H9 (cell line): ENCODE measurements around the gene DCC. TPM values are rescaled to one million over a fixed set of nuclear protein-coding genes. Genes with fewer than 3 reads are reported as not detected.

Experiments
- DNase-seq: peaks from one replicate; pipeline ENCODE4 v3.0.0-alpha.2; 2017
- H2AFZ ChIP-seq: one replicate; pipeline ENCODE4 v1.6.1; 2013; ENCODE audit warnings: mild to moderate bottlenecking, low read length, control low read depth, moderate library complexity
- H2AK5ac ChIP-seq: 2 replicates; pipeline ENCODE4 v1.6.1; 2013; ENCODE audit warnings: low read length, control low read depth, mixed read lengths; ENCODE audit not compliant: insufficient read length
- H2BK120ac ChIP-seq: one replicate; pipeline ENCODE4 v1.6.1; 2013; ENCODE audit warnings: low read depth, mild to moderate bottlenecking, low read length, control low read depth, inconsistent platforms; ENCODE audit not compliant: poor library complexity, severe bottlenecking
- H2BK12ac ChIP-seq: 2 replicates; pipeline ENCODE4 v1.6.1; 2013; ENCODE audit warnings: low read length, control low read depth, mixed read lengths, low read depth; ENCODE audit not compliant: insufficient read length
- H2BK15ac ChIP-seq: 2 replicates; pipeline ENCODE4 v1.6.1; 2013; ENCODE audit warnings: low read depth, low read length, control low read depth
- H2BK20ac ChIP-seq: one replicate; pipeline ENCODE4 v1.6.1; 2013; ENCODE audit warnings: low read depth, mild to moderate bottlenecking, low read length, control low read depth, inconsistent platforms; ENCODE audit not compliant: poor library complexity, severe bottlenecking
- H2BK5ac ChIP-seq: 2 replicates; pipeline ENCODE4 v1.6.1; 2013; ENCODE audit warnings: low read length, control low read depth, mixed read lengths; ENCODE audit not compliant: insufficient read length
- H3K14ac ChIP-seq: 2 replicates; pipeline ENCODE4 v1.6.1; 2013; ENCODE audit warnings: low read length, control low read depth; ENCODE audit not compliant: insufficient read depth
- H3K18ac ChIP-seq: 2 replicates; pipeline ENCODE4 v1.6.1; 2013; ENCODE audit warnings: low read depth, mild to moderate bottlenecking, mixed read lengths, low read length, control low read depth; ENCODE audit not compliant: insufficient read length
- H3K23ac ChIP-seq: 2 replicates; pipeline ENCODE4 v1.6.1; 2013; ENCODE audit warnings: low read length, control low read depth, mixed read lengths, low read depth; ENCODE audit not compliant: insufficient read length
- H3K23me2 ChIP-seq: 2 replicates; pipeline ENCODE4 v1.6.1; 2013; ENCODE audit warnings: low read depth, mild to moderate bottlenecking, mixed read lengths, low read length, control low read depth; ENCODE audit not compliant: insufficient read length, poor library complexity, severe bottlenecking
- H3K27ac ChIP-seq: 2 replicates; pipeline ENCODE4 v1.5.1; 2013; ENCODE audit warnings: low read length, control low read depth, mixed read lengths, low read depth; ENCODE audit not compliant: insufficient read length
- H3K27me3 ChIP-seq: 2 replicates; pipeline ENCODE4 v1.6.1; 2013; ENCODE audit warnings: low read length, control low read depth, inconsistent platforms; ENCODE audit not compliant: insufficient read depth
- H3K4ac ChIP-seq: 2 replicates; pipeline ENCODE4 v1.6.1; 2013; ENCODE audit warnings: low read depth, mild to moderate bottlenecking, control low read depth, inconsistent platforms, low read length, moderate library complexity
- H3K4me1 ChIP-seq: 2 replicates; pipeline ENCODE4 v1.6.1; 2013; ENCODE audit warnings: low read length, control low read depth, inconsistent platforms; ENCODE audit not compliant: insufficient read depth
- H3K4me2 ChIP-seq: 2 replicates; pipeline ENCODE4 v1.6.1; 2013; ENCODE audit warnings: low read length, control low read depth, mixed read lengths; ENCODE audit not compliant: insufficient read length, insufficient read depth
- H3K56ac ChIP-seq: 2 replicates; pipeline ENCODE4 v1.6.1; 2013; ENCODE audit warnings: low read depth, mild to moderate bottlenecking, mixed read lengths, low read length, control low read depth; ENCODE audit not compliant: insufficient read length
- H3K79me1 ChIP-seq: 2 replicates; pipeline ENCODE4 v1.6.1; 2013; ENCODE audit warnings: low read depth, mild to moderate bottlenecking, moderate library complexity, low read length, control low read depth, inconsistent platforms; ENCODE audit not compliant: insufficient read depth, poor library complexity, severe bottlenecking
- H3K79me2 ChIP-seq: 2 replicates; pipeline ENCODE4 v1.6.1; 2013; ENCODE audit warnings: low read length, control low read depth, inconsistent platforms; ENCODE audit not compliant: insufficient read depth
- H3K9ac ChIP-seq: 2 replicates; pipeline ENCODE4 v1.6.1; 2013; ENCODE audit warnings: low read length, control low read depth, mixed read lengths; ENCODE audit not compliant: insufficient read length; ENCODE audit errors: extremely low read depth
- H3K9me3 ChIP-seq: one replicate; pipeline ENCODE4 v1.6.1; 2013; ENCODE audit warnings: low read depth, low read length, inconsistent platforms; ENCODE audit not compliant: control insufficient read depth
- H3T11ph ChIP-seq: one replicate; pipeline ENCODE4 v1.6.1; 2013; ENCODE audit warnings: mild to moderate bottlenecking, low read length, control low read depth, inconsistent platforms
- H4K20me1 ChIP-seq: one replicate; pipeline ENCODE4 v1.6.1; 2013; ENCODE audit not compliant: control insufficient read depth, insufficient read length, insufficient read depth
- H4K5ac ChIP-seq: 2 replicates; pipeline ENCODE4 v1.6.1; 2013; ENCODE audit warnings: low read depth, mild to moderate bottlenecking, mixed read lengths, low read length, control low read depth; ENCODE audit not compliant: insufficient read length
- H4K8ac ChIP-seq: replicated peaks from 2 replicates; pipeline ENCODE4 v1.6.1; 2013; ENCODE audit warnings: low read length, control low read depth, mixed read lengths, low read depth; ENCODE audit not compliant: insufficient read length
- H4K91ac ChIP-seq: 2 replicates; pipeline ENCODE4 v1.6.1; 2013; ENCODE audit warnings: low read depth, mild to moderate bottlenecking, moderate library complexity, mixed read lengths, low read length, control low read depth; ENCODE audit not compliant: insufficient read length
- H3K27ac Mint-ChIP-seq, 3 experiments: 2 replicates in 2 of 3; 3 replicates in 1 of 3; pipeline ENCODE4 v1.8.0; 2020 to 2021; ENCODE audit warnings: mixed read lengths in 3 of 3, mild to moderate bottlenecking in 1 of 3, moderate library complexity in 1 of 3
- H3K27me3 Mint-ChIP-seq: 2 replicates; pipeline ENCODE4 v1.8.0; 2021; ENCODE audit warnings: low read depth, mild to moderate bottlenecking, moderate library complexity, mixed read lengths
- H3K36me3 Mint-ChIP-seq, 3 experiments: 2 replicates in 2 of 3; 3 replicates in 1 of 3; pipeline ENCODE4 v1.8.0; 2020 to 2021; ENCODE audit warnings: low read depth in 3 of 3, mixed read lengths in 3 of 3; ENCODE audit not compliant: insufficient read depth in 1 of 3
- H3K4me1 Mint-ChIP-seq, 2 experiments: 2 replicates each; pipeline ENCODE4 v1.8.0; 2020; ENCODE audit warnings: mixed read lengths in 2 of 2
- H3K4me3 Mint-ChIP-seq, 2 experiments: 2 replicates in 1 of 2; 3 replicates in 1 of 2; pipeline ENCODE4 v1.8.0; 2020 to 2021; ENCODE audit warnings: mild to moderate bottlenecking in 2 of 2, mixed read lengths in 2 of 2, moderate library complexity in 1 of 2
- H3K9me3 Mint-ChIP-seq, 2 experiments: 2 replicates in 1 of 2; 3 replicates in 1 of 2; pipeline ENCODE4 v1.8.0; 2020; ENCODE audit warnings: mild to moderate bottlenecking in 2 of 2, mixed read lengths in 2 of 2, moderate library complexity in 1 of 2
- WGBS: extraction: QIAGEN DNeasy Blood & Tissue Kit; methylation state at CpG from one replicate; pipeline ENCODE4 v1.1.7; 2013; ENCODE audit warnings: missing lambda C conversion rate, low lambda C conversion rate, mixed read lengths; ENCODE audit not compliant: insufficient read length; ENCODE audit errors: extremely low coverage; 5-methylcytosine and 5-hydroxymethylcytosine counted together
- total RNA-seq: library from RNA; stranded (reverse); gene quantifications from 2 replicates; pipeline ENCODE4 v1.2.1, GENCODE V29; 2021
- TF ChIP-seq, protein P1 (sequence below): fragments of 200-600 bp; sonication (generic); conservative IDR thresholded peaks from 3 replicates; pipeline ENCODE4 v1.8.0; 2021; ENCODE audit warnings: antibody characterized with exemption, mild to moderate bottlenecking

Gene DCC
- total RNA-seq, 1 experiment from 2014 or later = 0.35 TPM

DNA sequence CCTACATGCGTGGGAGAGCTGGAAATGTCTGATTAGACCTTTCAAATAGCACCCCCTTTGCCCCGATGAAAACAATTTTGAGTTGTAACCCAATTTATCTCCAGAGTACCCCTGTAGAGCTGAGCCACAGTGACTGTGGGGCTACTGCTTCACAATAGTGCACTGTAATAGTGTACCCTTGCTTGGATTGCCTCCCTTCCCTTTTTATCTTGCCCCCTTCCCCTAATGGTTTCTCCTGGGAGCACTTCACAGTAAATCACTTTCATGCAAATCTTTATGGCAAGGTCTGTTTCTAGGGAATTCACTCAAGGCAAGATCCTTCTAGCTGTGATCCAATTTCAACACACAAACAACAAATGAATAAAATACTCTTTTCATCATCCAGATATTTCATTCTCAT is 1196.9 kb downstream of the DCC start:
- H3K23me2 ChIP-seq = no peaks in the 10 kb centered on the region
- no peak overlapping the region for H2AK5ac ChIP-seq
- TF ChIP-seq, protein P1, sequence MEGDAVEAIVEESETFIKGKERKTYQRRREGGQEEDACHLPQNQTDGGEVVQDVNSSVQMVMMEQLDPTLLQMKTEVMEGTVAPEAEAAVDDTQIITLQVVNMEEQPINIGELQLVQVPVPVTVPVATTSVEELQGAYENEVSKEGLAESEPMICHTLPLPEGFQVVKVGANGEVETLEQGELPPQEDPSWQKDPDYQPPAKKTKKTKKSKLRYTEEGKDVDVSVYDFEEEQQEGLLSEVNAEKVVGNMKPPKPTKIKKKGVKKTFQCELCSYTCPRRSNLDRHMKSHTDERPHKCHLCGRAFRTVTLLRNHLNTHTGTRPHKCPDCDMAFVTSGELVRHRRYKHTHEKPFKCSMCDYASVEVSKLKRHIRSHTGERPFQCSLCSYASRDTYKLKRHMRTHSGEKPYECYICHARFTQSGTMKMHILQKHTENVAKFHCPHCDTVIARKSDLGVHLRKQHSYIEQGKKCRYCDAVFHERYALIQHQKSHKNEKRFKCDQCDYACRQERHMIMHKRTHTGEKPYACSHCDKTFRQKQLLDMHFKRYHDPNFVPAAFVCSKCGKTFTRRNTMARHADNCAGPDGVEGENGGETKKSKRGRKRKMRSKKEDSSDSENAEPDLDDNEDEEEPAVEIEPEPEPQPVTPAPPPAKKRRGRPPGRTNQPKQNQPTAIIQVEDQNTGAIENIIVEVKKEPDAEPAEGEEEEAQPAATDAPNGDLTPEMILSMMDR = no peak
- H3K9ac ChIP-seq = no peak overlapping the region
- no peak overlapping the region for H2BK15ac ChIP-seq
- H3K79me2 ChIP-seq = no peaks in the 10 kb centered on the region
- no peak overlapping the region for H2BK12ac ChIP-seq
- Mint-ChIP-seq H3K9me3 (peaks cover 2% of the 10 kb centered on the region in 2 experiments; a peak in 1 of 5 replicates), H3K27me3 (no peaks in the 10 kb centered on the region), H3K27ac (no peak overlapping the region), H3K36me3 (no peaks in the 10 kb centered on the region; a peak in 1 of 7 replicates), H3K4me3 (no peak overlapping the region), H3K4me1 (peaks cover 14 to 17% of the 10 kb centered on the region in 2 experiments)
- no peaks in the 10 kb centered on the region for H4K20me1 ChIP-seq
- H3K14ac ChIP-seq = no peak overlapping the region
- no peak overlapping the region for H2AFZ ChIP-seq
- no peak overlapping the region for H3K18ac ChIP-seq
- no peak overlapping the region for H3K4ac ChIP-seq
- no peak overlapping the region for H3T11ph ChIP-seq
- no peak overlapping the region for H2BK120ac ChIP-seq
- H4K5ac ChIP-seq = no peak overlapping the region
- no peak overlapping the region for H4K91ac ChIP-seq
- H4K8ac ChIP-seq = no peak overlapping the region
- no peak overlapping the region for H2BK5ac ChIP-seq
- H3K9me3 ChIP-seq = no peaks in the 10 kb centered on the region
- no peak overlapping the region for H3K23ac ChIP-seq
- no peak for DNase-seq
- no peak overlapping the region for H3K56ac ChIP-seq
- no peaks in the 10 kb centered on the region for H3K79me1 ChIP-seq
- H3K4me2 ChIP-seq = no peak overlapping the region
- WGBS = no CpG with 5 or more reads among the region's 2 CpGs
- H3K4me1 ChIP-seq = peaks cover under 1% of the 10 kb centered on the region; the same call in 1 of the 2 replicates
- no peak overlapping the region for H3K27ac ChIP-seq
- no peaks in the 10 kb centered on the region for H3K27me3 ChIP-seq
- H2BK20ac ChIP-seq = no peak overlapping the region
